GM19035 (cell line): ENCODE results near the gene GJA8.
"Not testable (repeated sequence)": the region's sequence is repeated elsewhere in the genome, so short reads cannot be mapped to it uniquely, and the experiment has no call there.

Experiments used
- ATAC-seq: cut with Tn5 transposase; IDR thresholded peaks from one replicate; pipeline ENCODE4 v1.9.1; 2021; ENCODE audit not compliant: unreplicated experiment

The GJA8 gene

GRCh38 chr1:147927215-147927614, 24.6 kb downstream of the GJA8 start:
- not testable (repeated sequence) for ATAC-seq

DNA sequence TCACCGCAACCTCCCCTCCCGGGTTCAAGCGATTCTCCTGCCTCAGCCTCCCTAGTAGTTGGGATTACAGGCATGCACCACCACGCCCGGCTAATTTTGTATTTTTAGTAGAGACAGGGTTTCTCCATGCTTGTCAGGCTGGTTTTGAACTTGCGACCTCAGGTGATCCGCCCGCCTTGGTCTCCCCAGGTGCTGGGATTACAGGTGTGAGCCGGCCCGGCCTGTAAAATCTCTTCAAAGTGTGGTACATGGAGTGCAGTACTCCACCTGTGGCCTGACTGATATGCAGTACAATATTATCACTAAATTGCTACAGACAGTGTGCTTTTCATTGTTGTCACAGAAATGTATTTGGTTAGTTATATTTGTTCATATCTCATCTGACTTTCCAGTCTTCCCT, 25.1 kb downstream of the GJA8 start:
- ATAC-seq = not testable (repeated sequence)

- ATAC-seq = peak; percentile 97
Observed at GRCh38 chr1:147928236-147929132, 25.9 kb downstream of the GJA8 start, which contains the start of gene GPR89B. TSS of gene GPR89B (plus strand) at chr1:147928420. CDS start at chr1:147928537, 117 bp downstream.

- not testable (repeated sequence) for ATAC-seq
Observed at GRCh38 chr1:147931137-147931536, 28.5 kb downstream of the GJA8 start.

DNA sequence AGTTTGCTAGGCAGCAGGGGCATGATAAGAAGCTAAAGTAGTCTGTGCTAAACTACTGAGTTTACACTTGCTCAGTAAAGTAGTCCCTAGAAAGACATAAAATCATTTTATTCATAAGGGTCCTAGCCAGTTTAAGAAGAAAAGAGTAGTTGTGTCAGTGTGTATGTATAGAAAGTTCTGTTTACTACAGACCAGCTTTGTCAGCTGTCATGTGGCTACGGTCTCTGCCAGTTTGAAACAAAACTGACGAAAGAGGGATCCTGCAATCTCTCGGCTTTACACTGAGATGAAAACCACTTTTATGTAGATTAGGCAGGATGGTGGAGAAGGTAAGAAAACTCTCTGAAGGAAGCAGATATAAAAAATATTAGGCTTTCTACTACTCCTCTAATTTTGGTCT, 32.7 kb downstream of the GJA8 start:
- ATAC-seq = not testable (repeated sequence)

GRCh38 chr1:147940456-147940855, 37.9 kb downstream of the GJA8 start:
- ATAC-seq = not testable (repeated sequence)

DNA sequence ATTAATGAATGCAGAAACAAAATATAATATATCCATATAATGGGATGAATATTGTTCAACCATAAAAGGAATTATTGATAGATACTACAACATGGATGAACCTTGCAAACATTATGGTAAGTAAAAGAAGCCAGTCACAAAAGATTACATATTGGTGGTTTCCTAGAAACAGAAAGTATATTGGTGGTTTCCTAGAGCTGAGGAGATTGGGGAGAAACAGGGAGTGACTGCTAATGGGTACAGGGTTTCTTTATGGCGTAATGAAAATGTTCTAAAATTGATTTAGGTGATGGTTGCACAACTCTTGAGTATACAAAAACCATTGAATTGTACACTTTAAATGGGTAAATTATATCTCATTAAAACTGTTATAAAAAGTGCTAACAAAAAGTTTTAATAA, 40.0 kb downstream of the GJA8 start:
- ATAC-seq = not testable (repeated sequence)

DNA sequence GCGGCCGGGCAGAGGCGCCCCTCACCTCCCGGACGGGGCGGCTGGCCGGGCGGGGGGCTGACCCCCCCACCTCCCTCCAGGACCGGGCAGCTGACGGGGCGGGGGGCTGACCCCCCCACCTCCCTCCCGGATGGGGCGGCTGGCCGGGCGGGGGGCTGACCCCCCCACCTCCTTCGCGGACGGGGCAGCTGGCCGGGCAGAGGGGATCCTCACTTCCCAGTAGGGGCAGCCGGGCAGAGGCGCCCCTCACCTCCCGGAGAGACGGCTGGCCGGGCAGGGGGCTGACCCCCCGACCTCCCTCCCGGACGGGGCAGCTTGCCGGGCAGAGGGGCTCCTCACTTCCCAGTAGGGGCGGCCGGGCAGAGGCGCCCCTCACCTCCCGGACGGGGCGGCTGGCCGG, 46.9 kb downstream of the GJA8 start:
- ATAC-seq = not testable (repeated sequence)
